ENCODE measurements around the gene MEIKIN. TPM values are rescaled to one million over a fixed set of nuclear protein-coding genes. Genes with fewer than 3 reads are reported as not detected.
"Not testable (repeated sequence)": the region's sequence is repeated elsewhere in the genome, so short reads cannot be mapped to it uniquely, and the experiment has no call there.

MEIKIN gene
- polyA plus RNA-seq, 1 donor, result not detected

DNA sequence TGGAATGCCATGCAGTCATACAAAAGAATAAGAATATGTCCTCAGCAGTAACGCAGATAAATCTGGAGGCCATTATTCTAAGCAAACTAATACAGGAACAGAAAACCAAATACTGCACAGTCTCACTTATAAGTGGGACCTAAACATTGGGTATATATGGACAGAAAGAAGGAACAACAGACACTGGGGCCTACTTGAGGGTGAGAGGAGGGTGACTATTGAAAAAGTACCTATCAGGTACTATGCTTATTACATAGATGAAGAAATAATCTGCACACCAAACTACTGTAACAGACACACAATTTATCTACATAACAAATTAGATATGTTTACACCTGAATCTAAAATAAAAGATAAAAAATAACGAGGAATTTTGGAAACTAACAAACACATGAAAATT is 38.8 kb downstream of the MEIKIN start:
- no peak for DNase-seq (ENCODE audit: low read depth)

DNA sequence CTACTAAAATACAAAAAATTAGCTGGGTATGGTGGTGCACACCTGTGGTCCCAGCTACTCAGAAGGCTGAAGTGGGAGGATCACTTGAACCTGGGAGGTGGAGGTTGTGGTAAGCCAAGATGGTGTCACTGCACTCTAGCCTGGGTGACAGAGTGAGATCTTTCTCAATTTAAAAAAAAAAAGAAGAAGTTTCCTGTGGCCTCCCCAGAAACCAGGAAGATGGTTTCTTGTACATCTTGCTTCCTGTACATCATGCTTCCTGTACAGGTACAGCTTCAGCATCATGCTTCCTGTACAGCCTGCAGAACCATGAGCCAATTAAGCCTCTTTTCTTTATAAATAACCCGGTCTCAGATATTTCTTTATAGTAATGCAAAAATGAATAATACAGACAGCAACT is 43.2 kb downstream of the MEIKIN start:
- not testable (repeated sequence) for DNase-seq (ENCODE audit: low read depth)

- no peak for DNase-seq (ENCODE audit: low read depth)
Observed at GRCh38 chr5:131899686-131900085, 45.8 kb downstream of the MEIKIN start.

DNA sequence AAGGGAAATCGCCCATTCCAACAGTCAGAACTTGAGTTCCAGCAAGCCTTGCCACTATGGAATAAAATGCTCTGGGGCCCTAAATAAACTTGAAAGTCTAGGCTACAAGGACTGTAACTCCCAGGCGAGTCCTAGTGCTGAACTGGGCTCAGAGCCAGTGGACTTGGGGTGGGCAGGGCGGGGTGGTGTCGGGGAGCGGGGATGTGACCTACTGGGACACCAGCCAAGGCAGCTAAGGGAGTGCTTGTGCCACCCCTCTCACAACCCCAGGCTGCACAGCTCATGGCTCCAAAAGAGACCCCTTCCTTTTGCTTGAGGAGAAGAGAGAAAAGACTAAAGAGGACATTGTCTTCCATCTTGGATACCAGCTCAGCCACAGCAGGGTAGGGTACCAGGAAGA is 61.5 kb downstream of the MEIKIN start:
- DNase-seq (ENCODE audit: low read depth), result no peak

GRCh38 chr5:131879705-131880104 is 65.8 kb downstream of the MEIKIN start:
- DNase-seq (ENCODE audit: low read depth), result no peak

DNA sequence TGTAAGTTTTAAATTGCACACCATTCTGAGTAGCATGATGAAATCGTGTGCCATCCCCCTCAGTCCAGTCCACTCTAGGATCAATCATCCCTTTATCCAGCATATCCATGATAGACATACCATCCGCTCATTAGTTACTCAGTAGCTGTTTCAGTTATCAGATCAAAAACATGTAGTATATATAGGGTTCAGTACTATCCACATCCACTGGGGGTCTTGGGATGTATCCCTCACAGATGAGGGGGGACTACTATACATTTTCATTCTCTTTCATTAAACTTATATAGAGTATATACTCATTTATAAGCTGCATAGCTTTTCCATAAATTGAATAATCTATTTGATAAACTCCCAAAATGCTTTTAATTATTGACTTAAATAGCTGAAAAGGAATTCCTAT is 67.6 kb downstream of the MEIKIN start:
- no peak for DNase-seq (ENCODE audit: low read depth)

- DNase-seq (ENCODE audit: low read depth), result not testable (repeated sequence)
Observed at GRCh38 chr5:131871251-131871650, 74.2 kb downstream of the MEIKIN start.

DNA sequence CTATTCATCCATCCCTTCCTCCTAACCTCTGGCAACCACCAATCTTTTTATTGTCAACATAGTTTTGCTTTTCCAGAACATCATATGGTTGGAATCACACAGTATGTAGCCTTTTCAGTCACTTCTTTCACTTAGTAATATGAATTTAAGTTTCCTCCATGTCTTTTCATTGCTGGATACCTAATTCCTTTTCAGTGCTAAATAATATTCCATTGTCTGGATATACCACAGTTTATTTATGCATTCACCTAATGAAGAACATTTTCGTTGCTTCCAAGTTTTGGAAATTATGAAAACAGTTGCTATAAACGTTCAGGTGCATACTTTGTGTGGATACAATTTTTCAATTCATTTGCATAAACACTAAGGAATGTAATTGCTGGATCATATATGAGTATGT is 77.9 kb downstream of the MEIKIN start:
- no peak for DNase-seq (ENCODE audit: low read depth)

- no peak for DNase-seq (ENCODE audit: low read depth)
Observed at GRCh38 chr5:131863700-131864099, 81.8 kb downstream of the MEIKIN start.

GRCh38 chr5:131857388-131857787 is 88.1 kb downstream of the MEIKIN start:
- DNase-seq (ENCODE audit: low read depth), result no peak

GRCh38 chr5:131855452-131855851 is 90.0 kb downstream of the MEIKIN start:
- no peak for DNase-seq (ENCODE audit: low read depth)

DNA sequence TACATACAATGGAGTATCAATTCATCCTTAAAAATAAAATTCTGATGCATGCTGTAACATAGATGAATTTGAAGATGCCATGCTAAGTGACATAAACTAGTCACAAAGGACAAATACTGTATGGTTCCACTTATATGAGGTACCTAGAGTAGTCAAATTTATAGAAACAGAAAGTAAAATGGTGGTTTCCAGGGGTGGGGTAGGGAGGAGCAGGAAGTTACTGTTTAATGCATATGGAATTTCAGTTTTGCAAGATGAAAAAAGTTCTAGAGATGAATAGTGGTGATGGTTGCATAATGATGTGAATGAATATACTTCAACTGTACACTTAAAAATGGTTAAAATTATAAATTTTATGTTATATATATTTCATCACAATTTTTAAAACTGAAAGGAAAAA is 91.3 kb downstream of the MEIKIN start:
- no peak for DNase-seq (ENCODE audit: low read depth)

- no peak for DNase-seq (ENCODE audit: low read depth)
Observed at GRCh38 chr5:131848662-131849061, 96.8 kb downstream of the MEIKIN start.

DNA sequence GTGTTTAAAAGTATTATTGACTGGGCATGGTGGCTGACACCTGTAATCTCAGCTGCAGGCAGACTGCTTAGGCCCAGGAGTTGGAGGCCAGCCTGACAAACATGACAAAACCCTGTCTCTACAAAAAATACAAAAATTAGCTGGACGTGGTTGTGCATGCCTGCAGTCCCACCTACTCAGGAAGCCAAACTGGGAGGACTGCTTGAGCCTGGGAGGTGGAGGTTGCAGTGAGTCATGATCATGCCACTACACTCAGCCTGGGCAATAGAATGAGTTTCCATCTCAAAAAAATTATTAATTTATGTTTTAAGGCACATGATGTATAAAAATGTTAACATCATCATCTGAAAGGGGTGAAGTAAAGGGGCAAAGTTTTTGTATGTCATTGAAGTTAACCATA is 98.9 kb downstream of the MEIKIN start:
- DNase-seq (ENCODE audit: low read depth), result no peak

DNA sequence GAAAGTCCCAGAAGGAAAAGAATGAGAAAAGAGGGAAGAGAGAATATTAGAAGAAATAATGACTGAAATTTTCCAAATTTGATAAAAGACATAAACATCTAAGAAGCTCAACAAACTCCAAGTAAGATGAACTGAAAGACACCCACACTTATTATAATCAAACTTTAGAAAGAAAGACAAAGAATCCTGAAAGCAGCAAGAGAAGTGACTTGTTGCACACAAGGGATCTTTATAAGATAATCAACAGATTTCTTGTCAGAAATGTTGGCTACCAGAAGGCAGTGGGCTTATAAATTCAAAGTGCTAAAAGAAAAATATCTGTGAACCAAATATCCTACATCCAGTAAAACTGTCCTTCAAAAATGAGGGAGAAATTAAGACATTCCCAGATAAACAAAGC is 99.6 kb downstream of the MEIKIN start:
- DNase-seq (ENCODE audit: low read depth), result no peak

DNA sequence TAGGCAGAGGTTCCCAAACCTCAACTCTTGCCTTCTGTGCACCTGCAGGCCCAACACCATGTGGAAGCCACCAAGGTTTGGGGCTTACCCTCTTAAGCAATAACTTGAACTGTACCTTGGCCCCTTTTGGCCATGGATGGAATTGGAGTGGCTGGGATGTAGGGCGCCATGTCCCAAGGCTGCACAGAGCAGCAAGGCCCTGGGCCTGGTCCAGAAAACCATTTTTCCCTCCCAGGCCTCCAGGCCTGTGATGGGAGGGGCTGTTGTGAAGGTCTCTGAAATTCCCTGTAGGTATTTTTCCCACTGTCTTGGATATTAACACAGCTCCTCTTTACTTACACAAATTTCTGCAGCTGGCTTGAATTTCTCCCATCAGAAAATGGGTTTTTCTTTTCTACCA is 102.5 kb downstream of the MEIKIN start:
- not testable (repeated sequence) for DNase-seq (ENCODE audit: low read depth)

DNA sequence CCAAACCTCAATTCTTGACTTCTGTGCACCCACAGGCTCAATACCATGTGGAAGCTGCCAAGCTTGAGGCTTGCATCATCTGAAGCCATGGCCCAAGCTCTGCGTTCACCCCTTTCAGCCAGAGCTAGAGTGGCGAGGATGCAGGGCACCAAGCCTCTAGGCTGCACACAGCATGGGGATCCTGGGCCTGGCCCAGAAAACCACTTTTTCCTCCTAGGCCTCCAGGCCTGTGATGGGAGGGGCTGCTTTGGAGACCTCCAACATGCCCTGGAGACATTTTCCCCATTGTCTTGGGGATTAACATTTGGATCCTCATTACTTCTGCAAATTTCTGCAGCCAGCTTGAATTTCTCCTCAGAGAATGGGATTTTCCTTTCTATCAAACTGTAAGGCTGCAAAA is 112.8 kb downstream of the MEIKIN start:
- not testable (repeated sequence) for DNase-seq (ENCODE audit: low read depth)

GRCh38 chr5:131825404-131826013 is 120.0 kb downstream of the MEIKIN start:
- DNase-seq (ENCODE audit: low read depth), result no peak

DNA sequence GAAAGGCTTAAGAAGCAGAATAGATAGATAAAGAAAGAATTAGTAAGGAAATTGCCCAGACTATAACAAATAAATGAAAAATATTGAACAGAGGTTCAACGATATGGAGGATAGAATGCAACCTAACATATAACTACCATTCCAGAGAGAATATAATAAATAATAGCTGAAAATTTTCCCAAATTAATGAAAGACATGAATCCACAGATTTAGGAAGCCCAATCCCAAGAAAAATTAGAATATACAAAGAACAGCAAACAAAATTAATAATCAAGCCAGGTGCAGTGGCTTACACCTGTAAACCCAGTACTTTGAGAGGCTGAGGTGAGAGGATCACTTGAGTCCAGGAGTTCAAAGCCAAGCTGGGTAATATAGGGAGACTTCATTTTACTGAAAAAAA is 120.8 kb downstream of the MEIKIN start:
- DNase-seq (ENCODE audit: low read depth), result no peak

- no peak for DNase-seq (ENCODE audit: low read depth)
Observed at GRCh38 chr5:131821221-131821620, 124.2 kb downstream of the MEIKIN start.

GRCh38 chr5:131818001-131818724 is 127.3 kb downstream of the MEIKIN start:
- DNase-seq (ENCODE audit: low read depth), result no peak

- DNase-seq (ENCODE audit: low read depth), result no peak
Observed at GRCh38 chr5:131814990-131815389, 130.5 kb downstream of the MEIKIN start.

DNA sequence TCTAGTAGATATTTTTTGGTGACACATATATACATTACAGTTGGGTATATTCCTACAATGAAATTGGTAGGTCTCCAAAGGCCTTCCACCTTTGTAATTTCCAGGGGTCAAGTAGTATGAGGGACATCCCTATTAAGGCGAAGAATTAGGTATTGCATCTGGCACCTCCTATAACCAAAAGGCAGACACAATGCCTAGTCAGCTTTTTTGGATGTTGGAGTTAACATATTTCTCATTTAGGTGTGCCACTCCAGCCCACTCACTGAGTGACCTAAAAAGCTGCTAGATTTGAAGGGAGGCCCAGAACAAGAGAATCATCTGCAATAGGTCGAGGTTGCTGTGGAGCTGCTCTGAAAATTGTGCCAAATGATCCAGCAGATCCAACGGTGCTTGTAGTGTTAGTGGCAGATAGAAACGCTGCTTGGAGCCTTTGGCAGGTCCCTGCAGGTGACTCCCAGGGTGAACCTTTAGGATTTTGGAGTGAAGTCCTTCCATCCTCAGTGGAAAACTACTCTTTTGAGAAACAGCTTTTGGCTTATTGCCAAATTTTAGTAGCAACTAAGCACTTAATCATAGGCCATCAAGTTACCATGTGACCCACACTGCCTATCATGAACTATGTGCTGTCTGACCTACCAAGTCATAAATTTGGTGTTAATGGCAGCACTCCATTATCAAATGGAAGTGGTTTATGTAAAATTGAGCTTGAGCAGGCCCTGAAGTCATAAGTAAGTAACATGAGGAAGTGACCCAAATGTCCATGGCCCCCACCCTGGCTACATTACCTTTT is 132.9 kb downstream of the MEIKIN start:
- DNase-seq (ENCODE audit: low read depth), result no peak

Data from forelimb muscle (tissue), 1 donor.